ENCODE results near the gene GSPT1. TPM values are rescaled to one million over a fixed set of nuclear protein-coding genes. Genes with fewer than 3 reads are reported as not detected.
"Not testable (repeated sequence)": the region's sequence is repeated elsewhere in the genome, so short reads cannot be mapped to it uniquely, and the experiment has no call there.

GSPT1 gene
- total RNA-seq, 1 donor = 106 TPM

DNA sequence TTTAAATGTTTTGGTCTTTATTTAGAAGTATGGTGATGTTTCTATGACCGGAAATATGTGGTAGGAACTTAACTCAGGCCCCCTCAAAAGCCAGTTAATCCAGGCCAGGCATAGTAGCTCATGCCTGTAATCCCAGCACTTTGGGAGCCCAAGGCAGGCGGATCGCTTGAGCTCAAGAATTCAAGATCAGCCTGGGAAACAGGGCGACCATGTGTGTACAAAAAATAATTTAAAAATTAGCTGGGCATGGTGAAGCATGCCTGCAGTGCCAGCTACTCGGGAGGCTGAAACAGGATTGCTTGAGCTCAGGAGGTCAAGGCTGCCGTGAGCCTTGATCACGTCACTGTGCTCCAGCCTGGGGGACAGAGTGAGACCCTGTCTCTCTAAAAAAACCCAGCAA lies 74.7 kb downstream of the GSPT1 start:
- no peak overlapping the region for H3K4me3 ChIP-seq (ENCODE audit: low read depth, low read length)
- no peak for DNase-seq (ENCODE audit: low read depth)
- TF ChIP-seq, protein P1, sequence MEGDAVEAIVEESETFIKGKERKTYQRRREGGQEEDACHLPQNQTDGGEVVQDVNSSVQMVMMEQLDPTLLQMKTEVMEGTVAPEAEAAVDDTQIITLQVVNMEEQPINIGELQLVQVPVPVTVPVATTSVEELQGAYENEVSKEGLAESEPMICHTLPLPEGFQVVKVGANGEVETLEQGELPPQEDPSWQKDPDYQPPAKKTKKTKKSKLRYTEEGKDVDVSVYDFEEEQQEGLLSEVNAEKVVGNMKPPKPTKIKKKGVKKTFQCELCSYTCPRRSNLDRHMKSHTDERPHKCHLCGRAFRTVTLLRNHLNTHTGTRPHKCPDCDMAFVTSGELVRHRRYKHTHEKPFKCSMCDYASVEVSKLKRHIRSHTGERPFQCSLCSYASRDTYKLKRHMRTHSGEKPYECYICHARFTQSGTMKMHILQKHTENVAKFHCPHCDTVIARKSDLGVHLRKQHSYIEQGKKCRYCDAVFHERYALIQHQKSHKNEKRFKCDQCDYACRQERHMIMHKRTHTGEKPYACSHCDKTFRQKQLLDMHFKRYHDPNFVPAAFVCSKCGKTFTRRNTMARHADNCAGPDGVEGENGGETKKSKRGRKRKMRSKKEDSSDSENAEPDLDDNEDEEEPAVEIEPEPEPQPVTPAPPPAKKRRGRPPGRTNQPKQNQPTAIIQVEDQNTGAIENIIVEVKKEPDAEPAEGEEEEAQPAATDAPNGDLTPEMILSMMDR (IDR thresholded peaks at IDR 0.05; ENCODE audit: insufficient read depth, low read length) = no peak

DNA sequence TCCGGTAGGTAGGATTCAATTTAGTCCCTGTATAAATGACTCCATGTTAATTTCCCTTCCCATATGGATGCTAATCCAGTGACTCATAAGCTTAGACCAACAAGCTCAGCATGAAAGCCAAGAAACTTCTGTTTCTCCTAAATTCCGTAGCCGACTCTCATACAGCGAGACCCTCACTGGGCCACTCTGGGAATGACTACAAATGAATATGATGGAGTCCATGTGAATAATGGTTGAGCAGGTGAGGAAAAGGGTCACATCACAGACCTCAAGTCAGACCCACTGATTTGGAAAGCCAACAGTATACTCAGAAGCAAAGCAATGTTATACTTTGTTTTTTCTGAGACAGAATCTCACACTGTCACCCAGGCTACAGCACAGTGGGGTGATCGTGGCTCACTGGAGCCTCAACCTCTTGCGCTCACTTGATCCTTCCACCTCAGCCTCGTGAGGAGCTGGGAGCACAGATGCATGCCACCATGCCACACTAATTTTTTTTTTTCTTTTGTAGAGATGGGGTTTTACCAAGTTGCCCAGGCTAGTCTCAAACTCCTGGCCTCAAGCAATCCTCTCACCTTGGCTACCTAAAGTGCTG lies 79.0 kb downstream of the GSPT1 start:
- TF ChIP-seq, protein P1 (IDR thresholded peaks at IDR 0.05; ENCODE audit: insufficient read depth, low read length) = no peak
- DNase-seq (ENCODE audit: low read depth) = peak; percentile 60
- no peak overlapping the region for H3K4me3 ChIP-seq (ENCODE audit: low read depth, low read length)

DNA sequence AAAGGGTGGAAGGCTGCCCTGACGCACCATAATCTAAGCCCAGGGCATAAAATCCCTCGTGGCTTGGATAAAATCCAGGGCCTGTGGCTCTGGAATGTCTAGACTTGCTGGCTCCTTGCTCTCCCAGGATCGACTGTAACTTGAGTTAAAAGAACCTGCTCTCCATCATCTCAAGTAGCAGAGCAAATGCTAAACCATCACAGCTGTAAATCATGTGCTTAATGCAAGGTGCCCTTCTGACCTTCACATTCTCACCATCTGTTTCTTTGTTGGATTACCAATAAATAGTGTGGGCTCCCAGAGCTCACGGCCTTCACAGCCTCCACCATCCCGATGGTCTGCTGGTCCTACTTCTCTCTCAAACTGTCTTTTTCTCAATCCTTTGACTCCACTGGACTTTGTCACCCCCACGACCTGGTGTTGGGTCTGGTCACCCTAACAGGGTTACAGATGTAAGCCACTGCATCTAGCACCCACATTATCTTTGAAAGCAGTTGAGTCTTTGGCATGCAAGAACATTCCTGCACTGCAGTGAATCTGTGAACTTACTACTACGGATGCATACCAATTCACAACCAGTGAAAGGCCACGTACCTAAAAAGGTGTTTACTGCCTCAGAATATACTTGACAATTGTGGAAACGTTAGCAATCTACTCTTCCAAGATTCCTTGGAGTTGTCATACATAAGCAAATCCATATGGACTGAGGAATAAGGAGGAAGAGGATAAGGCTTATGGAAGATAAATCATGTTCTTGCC lies 79.7 kb downstream of the GSPT1 start:
- TF ChIP-seq, protein P1 (IDR thresholded peaks at IDR 0.05; ENCODE audit: insufficient read depth, low read length) = no peak
- H3K4me3 ChIP-seq (ENCODE audit: low read depth, low read length) = no peak overlapping the region
- peak; percentile 51 for DNase-seq (ENCODE audit: low read depth)

DNA sequence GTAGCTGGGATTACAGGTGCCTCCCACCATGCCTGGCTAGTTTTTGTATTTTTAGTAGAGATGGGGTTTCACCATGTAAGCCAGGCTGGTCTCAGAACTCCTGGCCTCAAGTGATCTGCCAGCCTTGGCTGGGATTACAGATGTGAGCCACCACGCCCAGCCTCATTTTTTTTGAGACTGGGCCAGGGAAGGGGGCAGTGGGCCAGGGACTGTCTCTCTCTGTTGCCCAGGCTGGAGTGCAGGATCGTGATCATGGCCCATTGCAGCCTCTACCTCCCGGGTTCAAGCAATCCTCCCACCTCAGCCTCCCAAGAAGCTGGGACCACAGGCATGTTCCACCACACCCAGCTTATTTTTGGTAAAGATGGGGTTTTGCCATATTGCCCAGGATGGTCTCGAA lies 80.4 kb downstream of the GSPT1 start:
- TF ChIP-seq, protein P1 (IDR thresholded peaks at IDR 0.05; ENCODE audit: insufficient read depth, low read length) = no peak
- DNase-seq (ENCODE audit: low read depth) = no peak
- H3K4me3 ChIP-seq (ENCODE audit: low read depth, low read length) = no peak overlapping the region

DNA sequence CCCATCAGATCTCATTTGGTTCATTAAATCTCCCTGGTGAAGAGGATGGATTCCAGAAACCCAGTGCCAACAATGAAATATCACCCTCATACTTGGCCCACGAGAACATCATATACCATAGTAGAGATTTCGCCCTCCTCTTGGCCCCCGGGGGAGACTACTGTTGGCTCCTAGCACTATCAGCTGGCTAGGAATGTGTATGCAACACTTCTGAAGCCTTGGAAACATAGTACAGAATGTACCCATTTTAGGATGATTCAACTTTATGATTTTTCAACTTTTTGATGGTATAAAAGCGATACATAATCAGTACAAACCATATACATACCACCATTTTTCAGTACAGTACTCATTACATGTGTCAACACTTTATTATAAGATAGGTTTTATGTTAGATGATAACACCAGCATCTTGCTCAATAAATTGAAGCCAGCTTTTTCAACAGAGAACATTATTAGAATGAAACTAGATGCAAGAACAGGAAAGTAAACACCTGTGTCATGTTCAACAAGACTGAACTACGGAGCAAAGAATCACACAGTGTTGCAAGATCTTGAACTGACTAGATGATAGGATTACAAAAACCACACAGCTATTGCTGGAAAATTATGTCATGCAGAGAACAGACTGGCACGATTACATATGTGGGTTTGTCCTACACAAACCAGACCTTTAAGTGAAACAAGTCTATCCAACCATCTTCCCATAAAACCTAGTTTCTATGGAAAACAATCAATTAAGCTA lies 81.6 kb downstream of the GSPT1 start:
- TF ChIP-seq, protein P1 (IDR thresholded peaks at IDR 0.05; ENCODE audit: insufficient read depth, low read length) = no peak
- H3K4me3 ChIP-seq (ENCODE audit: low read depth, low read length) = no peak overlapping the region
- DNase-seq (ENCODE audit: low read depth) = peak; percentile 67

- no peak for DNase-seq (ENCODE audit: low read depth)
- TF ChIP-seq, protein P1 (IDR thresholded peaks at IDR 0.05; ENCODE audit: insufficient read depth, low read length) = no peak
- no peak overlapping the region for H3K4me3 ChIP-seq (ENCODE audit: low read depth, low read length)
Observed at GRCh38 chr16:11828696-11829095, 87.1 kb downstream of the GSPT1 start.

- not testable (repeated sequence) for DNase-seq (ENCODE audit: low read depth); H3K4me3 ChIP-seq (ENCODE audit: low read depth, low read length)
Observed at GRCh38 chr16:11825520-11826165, 90.1 kb downstream of the GSPT1 start.

Measured in fibroblast of the aortic adventitia (primary cell).